Loucy (cell line): ENCODE results near the gene KIAA0930.

ENCODE experiments used
- CTCF ChIP-seq: fragments of 200-600 bp; sonication (generic); conservative IDR thresholded peaks from 2 replicates; pipeline ENCODE4 v1.5.1; 2014; ENCODE audit warnings: mild to moderate bottlenecking, antibody characterized with exemption, low read length
- EZH2phosphoT487 ChIP-seq: fragments of 200-600 bp; IDR thresholded peaks from 2 replicates; pipeline ENCODE4 v1.6.1; 2018; ENCODE audit warnings: antibody characterized with exemption, mild to moderate bottlenecking, moderate library complexity, borderline replicate concordance

GRCh38 chr22:45205276-45205925 lies 35.3 kb downstream of the KIAA0930 start:
- no peak for TF ChIP-seq CTCF
- no peak for TF ChIP-seq EZH2phosphoT487
